ENCODE data around the gene MCF2L.

The MCF2L gene

DNA sequence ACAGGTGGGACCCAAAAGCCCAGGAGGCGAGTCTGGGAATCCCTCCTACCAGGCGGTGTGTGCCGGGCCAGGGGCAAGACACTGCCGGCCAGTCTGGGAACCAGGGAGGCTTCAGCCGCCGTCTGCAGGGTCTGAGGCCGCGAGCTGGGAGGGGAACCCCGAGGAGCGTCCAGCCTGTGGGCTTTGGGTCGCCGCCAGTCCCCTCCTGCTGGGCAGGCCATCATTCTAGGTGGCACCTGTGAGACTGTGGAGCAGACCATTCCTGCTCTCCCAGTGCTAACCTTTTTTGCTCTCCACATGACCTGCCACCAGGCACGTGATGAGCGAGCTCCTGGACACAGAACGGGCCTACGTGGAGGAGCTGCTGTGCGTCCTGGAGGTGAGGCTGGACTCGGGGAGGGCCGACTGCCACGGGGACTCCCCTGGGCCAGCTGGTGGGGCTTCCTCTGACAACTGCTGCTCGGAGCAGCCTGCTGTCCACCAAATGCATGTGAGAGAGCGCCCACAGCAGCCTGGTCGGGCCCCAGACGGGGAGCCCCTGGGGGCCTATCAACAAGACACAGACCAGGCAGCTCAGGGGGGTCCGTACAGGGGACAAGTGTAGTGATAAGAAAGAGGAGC is 112.0 kb downstream of the MCF2L start:
- no peak for DNase-seq (ENCODE audit: low read depth in 4 of 4, low spot score in 1 of 4)

DNA sequence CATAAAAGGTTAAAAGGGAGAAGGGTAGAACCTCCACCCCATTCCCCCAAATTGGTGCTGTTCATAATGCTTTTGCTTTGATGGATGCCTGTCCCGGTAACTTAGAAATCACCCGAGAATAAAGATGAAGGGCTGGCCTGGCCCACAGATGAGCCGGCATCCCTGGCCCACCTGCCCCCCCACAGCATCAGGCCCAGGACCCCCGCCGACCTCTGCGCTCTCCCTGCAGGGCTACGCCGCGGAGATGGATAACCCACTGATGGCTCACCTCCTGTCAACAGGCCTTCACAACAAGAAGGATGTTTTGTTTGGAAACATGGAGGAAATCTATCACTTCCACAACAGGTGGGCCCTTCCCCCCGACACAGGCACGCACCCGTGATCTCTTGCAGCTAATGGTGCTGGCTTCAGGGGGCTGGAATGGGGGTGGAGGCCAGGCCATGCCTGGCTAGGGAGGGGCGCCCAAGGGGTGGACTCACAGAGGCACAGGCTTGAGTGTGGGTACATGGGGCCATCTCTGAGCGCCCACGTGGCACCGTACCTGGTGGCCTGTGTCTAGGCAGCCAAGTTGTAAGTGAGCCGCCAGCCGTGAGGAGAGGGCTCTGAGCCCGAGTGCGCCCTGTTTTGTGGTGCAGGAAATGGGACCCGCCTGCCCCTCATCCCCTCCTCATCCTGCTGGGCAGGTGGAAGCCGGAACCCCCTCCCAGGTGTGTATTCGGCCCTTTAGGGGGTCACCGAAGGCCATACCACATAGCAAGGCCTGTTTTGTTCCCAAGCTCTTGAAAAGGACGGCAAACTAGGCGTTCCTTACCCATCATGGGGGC is 113.4 kb downstream of the MCF2L start:
- no peak for DNase-seq (ENCODE audit: low read depth in 4 of 4, low spot score in 1 of 4)

DNA sequence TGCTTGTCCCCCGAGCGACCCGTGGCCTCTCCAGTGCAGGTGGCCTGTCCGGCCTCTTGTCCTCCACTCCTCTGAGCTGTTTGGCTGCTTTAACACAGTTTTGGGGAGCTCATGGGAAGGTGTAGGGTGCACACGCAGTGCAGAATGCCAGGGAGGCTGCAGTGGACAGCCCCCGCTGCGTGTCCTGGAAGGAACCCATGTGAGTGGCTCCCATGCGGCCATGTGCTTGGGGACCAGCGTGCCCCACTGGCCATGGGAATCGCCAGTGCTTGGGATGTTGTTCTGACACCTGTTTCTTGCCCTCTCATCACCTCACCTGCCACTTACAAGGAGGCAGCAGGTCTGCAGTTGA is 114.0 kb downstream of the MCF2L start:
- DNase-seq (ENCODE audit: low read depth in 4 of 4, low spot score in 1 of 4): no peak

DNA sequence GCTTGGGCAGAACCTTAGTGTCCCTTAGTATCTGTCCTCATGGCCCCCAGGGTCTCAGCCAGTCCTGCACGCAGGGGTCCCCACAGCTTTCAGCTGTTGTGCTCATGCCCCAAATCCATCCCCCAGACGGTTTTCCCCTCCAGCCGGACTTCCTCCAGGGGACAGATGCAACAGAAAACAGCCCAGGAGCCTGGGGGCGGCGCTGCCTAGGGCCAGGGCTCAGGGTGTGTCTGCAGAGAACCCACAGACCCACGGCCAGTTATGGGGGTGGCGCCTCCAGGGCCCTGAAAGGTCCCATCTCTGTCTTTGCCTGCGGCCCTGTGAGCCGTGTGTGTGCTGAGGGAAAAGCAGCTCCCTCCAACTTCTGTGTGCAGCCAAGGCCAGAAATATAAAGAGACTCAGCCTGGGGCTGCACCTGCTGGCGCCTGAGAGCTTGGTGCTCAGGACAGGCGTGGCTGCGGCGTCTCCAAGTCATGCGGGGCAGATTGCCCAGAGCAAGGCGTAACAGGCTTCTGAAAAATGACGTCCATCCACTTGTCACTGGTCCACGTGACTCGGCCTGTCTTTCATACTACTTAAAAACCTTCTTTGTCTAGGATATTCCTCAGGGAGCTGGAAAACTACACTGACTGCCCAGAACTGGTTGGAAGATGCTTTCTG is 114.5 kb downstream of the MCF2L start:
- no peak for DNase-seq (ENCODE audit: low read depth in 4 of 4, low spot score in 1 of 4)

DNA sequence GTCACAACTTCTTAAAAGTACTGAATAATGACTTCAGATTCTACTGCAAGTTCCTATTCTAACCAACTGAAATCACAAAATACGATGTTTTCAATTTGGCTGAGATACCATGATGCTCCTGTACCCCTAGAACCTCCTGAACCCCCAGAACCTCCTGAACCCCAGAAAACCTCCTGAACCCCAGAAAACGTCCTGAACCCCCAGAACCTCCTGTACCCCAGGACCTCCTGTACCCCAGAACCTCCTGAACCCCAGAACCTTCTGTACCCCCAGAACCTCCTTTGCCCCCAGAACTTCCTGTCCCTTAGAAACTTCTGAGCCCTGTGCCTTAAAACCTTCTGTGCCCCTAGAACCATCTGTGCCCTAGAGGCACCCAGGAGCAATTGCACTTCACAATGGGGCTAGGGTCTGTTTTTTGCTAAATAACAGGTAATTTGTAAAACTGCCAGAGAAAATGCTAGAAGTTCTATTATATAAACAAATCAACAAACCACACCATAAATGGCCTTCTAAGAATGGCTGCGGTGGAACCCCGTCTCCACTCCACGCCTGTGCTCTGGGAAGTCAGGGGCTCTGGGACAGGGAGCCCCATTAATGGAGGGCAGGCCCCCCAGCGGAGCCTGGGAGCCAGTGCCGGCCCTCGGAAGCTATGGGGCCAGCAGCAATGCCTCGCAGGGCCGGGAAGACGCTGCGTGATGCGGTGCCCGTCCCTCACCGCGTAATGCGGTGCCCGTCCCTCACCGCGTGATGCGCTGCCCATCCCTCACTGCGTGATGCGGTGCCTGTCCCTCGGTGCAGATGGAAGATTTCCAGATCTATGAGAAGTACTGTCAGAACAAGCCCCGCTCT is 115.3 kb downstream of the MCF2L start:
- no peak for DNase-seq (ENCODE audit: low read depth in 4 of 4, low spot score in 1 of 4)

DNA sequence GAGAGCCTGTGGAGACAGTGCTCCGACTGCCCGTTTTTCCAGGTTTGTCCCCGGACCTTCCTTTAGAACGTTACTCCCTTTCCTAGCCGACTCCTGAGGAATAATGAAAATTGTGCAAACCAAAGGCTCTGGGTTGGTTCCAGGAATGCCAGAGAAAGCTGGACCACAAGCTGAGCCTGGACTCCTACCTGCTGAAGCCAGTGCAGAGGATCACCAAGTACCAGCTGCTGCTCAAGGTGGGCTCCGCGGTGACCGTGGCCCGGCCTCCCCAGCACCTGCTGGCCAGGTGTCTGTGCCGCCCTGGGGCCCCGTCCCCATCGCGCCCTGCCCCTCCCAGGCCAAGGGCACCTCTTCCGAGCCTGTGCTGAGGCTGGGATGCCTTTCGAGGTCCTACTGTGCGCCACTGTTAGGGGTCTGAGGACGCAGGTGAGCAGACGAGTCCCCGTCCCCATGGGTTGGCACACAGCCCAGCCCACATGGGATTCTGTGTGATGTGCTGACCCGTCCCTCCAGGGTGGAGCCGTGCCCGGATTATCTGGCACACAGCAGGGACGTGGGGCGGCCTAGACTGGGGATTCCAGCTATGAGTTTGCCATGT is 116.0 kb downstream of the MCF2L start:
- no peak for DNase-seq (ENCODE audit: low read depth in 4 of 4, low spot score in 1 of 4)

DNA sequence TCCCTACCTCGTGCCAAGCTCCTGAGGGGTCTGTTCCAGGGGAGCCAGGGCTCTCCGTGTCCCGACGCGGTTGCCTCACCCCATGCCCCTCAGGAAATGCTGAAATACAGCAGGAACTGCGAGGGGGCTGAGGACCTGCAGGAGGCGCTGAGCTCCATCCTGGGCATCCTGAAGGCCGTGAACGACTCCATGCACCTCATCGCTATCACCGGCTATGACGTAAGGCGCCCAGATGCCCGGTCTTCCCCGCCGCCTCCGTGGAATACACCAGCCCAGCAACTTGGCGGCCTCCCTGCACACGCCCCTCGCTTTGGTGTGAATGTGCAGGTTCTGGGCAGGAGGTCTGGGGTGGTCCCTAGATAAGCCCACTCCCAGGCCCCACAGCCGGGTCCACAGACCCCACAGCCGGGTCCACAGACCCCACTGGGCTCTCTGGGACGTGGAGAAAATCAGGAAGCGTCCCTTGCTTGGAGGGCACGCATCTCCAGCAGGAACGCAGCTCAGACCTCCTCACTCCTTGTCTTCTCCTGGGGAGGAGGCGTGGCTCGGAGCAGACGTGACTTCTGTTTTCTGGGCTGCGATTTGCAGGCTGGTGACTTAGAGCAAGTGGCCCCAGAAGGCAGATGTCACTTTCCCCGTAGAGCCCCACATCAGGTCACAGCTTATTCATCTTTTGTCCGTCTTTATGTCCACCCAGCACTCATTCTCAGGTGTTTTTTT is 117.2 kb downstream of the MCF2L start:
- DNase-seq (ENCODE audit: low read depth in 4 of 4, low spot score in 1 of 4): no peak

DNA sequence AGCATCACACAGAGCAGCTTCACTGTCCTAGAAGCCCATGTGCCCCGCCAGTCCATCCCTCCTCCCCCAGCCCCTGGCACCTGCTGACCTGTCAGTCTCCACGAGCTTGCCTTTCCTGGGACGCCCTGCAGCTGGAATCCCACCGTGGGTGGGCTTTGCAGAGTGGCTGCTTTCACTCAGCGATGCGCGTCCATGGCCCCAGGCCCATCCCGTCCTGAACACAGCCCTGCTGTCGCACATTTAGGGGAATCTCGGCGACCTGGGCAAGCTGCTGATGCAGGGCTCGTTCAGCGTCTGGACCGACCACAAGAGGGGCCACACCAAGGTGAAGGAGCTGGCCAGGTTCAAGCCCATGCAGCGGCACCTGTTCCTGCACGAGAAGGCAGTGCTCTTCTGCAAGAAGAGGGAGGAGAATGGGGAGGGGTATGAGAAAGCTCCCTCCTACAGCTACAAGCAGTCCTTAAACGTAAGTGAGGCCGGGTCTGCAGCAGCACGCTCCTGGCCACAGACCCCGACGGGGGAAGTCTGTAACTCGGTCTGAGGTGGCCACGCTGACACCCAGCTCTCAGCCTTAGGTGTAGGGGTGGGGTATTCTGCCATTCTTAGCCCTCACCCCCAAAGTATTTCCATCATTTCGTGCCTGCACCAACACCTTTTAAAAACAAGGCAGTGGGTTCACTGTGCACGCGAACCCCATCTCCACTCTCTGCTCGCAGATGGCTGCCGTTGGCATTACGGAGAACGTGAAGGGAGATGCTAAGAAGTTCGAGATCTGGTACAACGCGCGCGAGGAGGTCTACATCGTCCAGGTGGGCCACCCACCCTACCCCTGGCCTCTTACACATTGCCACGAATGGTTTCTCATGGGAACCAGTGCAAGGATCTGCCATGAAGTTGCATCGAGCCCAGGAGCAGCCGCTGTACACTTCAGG is 118.2 kb downstream of the MCF2L start:
- no peak for DNase-seq (ENCODE audit: low read depth in 4 of 4, low spot score in 1 of 4)

DNA sequence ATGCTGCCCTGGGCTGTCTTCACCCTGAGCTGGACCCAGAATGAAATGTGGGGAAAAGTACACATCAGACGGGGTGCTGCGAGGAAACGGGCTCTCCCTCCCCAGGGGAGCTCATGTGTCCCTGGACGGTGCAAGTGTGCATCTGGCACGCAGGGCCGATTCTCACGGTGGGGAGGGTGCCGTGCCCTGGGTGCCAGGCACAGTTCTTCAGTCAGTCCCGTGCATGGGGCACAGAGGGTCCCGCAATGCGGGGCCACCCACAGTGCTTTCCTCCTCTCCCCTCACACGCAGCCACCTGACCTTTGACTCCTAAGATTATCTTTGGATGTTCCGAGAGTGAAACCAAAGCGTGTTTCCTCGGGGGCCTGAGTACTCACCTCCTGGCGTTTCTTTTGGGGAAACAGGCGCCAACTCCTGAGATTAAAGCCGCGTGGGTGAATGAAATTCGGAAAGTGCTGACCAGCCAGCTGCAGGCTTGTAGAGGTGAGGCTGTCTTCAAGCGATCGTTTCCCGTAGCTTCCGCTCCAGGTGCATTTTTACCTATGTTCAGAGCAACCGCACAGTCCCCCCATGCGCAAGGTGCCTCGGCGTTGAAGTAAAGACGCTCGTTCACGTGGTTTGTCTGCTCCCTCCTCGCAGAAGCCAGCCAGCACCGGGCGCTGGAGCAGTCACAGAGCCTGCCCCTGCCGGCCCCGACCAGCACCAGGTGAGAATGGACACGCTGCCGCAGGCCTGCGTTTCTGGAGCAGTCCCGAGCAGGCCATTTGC is 119.1 kb downstream of the MCF2L start:
- DNase-seq (ENCODE audit: low read depth in 4 of 4, low spot score in 1 of 4): no peak

DNA sequence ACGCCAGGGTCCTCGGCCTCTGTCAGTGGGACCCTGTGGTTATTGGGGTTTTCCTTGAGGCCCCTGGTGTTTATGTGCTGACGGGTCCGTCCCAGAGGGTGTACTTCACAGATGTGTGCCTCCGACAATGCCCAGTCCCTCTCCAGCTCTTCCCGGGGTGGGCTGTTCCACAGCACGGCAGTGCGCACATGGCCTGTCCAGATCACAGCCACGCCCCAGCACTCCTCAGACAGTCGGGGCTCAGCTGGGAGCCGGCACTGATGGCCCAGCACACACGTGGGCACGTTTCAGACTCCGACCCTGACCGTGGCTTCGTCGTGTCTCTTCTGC is 119.6 kb downstream of the MCF2L start:
- no peak for DNase-seq (ENCODE audit: low read depth in 4 of 4, low spot score in 1 of 4)

DNA sequence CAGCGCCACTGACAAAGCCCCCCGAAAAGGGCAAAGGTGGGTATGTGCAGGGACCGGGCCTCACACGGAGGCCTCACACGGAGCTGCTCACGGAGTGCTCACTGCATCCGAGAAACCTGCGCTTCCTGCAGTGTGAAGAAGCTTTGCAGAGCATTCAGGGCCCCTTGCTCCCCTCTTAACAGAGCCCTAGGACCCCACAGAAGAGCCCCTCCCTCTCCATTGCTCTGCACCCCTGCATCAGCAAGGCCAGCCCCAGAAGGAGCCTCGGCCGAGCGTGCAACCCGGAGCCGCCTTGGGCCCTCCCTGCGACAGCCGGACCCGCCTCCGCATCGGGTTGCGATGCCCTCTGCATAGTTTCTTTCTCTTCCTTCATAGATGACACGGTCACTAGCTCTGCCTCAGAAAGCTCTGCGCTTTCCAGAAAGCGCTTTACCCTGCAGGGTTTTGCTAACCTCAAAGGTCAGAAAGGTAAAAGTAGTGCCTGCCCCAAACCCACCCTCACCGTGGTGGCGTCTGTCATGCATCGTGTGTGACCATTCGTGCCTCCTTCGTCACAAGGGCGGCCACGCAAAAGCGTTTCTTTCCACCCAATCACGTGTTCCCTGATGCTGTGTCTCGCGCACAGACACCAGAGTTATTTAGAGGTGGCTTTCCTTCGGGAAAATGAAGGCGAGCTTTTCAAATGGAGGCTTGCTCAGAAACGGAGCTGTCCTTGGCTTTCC is 120.8 kb downstream of the MCF2L start:
- no peak for DNase-seq (ENCODE audit: low read depth in 4 of 4, low spot score in 1 of 4)

DNA sequence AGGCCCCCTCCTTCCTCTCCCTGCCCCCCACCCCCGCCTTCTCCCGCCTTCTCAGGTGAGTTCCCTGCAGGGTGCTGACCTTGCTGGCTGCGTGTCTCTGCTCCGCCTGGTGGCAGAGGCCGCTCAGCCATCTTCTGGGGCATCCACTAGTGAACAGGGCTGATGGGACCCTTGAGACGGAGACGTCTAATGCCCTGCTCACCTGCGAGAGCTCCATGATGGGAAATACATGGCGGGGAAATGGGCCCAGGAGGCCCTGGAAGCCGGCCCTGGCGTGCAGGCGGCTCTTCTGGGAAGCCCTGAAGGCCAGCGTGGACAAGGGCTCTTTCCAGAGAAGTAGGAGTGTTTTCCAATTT is 121.4 kb downstream of the MCF2L start:
- no peak for DNase-seq (ENCODE audit: low read depth in 4 of 4, low spot score in 1 of 4)

DNA sequence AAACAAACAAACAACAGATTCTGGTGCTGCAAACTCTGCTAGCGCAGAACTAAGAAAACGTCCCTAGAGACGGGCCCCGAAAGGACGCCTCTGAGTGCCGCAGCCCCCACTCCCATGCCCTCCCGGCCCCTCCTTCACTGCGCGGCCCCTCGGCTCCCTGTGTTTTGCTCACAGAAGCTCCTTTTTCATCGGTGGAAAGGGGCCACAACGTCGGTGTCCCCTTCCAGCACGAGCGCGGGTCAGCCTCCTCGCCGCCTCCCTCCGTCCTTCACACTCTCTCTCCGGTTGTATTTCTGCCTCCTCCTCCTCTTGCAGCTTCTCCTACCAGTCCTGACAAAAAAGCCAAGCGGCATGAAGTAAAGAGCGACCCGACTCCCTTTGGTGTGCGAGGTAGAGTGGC is 121.8 kb downstream of the MCF2L start:
- no peak for DNase-seq (ENCODE audit: low read depth in 4 of 4, low spot score in 1 of 4)

DNA sequence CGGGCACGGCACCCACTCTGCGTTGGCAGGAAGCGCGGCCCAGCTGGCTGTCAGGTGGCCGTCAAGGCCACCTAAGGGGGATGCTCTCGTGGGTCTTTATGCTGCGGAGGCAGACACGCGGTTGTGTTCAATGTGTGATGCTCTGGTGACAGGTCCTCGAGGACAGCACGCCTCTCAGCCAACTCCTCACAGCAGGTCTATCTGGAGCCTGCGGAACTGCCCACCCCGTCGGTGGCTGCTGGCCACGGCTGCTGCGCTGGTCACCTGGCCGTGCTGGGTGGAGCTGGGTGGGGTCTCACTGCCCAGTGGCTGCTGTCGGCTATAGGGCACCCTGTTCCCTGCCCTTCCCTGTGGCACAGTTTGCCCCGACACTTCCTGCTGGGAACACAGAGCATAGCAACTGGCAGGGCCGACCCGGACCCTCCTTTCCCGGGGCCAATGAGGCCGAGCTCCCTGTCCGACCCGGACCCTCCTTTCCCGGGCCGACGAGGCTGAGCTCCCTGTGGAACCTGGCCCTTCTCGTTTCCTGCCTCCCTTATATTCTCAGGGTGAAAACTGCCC is 122.3 kb downstream of the MCF2L start:
- no peak for DNase-seq (ENCODE audit: low read depth in 4 of 4, low spot score in 1 of 4)

DNA sequence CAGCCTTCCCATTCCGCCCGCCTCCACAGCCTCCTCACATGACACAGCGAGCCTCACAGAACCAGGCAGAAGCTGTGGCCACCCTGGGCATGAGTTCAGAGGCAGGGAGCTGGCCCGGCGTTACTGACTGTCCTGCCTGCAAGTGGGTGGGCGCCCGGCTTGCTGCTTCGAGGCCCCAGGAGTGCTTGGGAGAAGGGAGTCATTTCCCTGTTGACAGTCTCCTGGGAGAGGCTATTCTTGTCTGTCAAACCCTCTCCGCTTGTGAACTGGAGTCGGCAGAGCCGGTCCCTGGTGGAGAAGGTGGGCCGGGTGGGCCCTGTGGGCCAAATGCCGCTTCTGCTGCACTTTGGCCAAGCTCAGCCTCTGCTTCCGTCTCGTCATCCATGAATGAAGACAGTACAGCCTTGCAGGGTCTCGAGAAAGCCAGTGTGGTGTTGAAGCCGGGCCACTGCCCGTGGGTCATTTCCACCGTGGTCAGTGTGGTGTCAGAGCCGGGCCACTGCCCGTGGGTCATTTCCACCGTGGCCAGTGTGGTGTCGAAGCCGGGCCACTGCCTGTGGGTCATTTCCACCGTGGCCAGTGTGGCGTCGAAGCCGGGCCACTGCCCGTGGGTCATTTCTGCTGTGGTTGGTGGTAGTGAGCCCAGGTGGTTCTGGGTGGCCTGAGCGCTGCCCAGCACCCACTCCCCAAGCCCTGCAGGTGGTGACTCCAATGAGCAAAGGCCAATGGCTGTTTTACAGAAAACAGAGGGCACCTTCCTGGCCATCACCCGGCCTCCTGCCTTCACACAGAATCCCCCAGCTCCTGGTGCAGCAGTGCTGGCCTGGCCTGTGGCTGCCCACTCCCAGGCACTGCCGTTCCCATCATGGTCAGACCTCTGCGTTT is 123.1 kb downstream of the MCF2L start:
- DNase-seq (ENCODE audit: low read depth in 4 of 4, low spot score in 1 of 4): no peak

DNA sequence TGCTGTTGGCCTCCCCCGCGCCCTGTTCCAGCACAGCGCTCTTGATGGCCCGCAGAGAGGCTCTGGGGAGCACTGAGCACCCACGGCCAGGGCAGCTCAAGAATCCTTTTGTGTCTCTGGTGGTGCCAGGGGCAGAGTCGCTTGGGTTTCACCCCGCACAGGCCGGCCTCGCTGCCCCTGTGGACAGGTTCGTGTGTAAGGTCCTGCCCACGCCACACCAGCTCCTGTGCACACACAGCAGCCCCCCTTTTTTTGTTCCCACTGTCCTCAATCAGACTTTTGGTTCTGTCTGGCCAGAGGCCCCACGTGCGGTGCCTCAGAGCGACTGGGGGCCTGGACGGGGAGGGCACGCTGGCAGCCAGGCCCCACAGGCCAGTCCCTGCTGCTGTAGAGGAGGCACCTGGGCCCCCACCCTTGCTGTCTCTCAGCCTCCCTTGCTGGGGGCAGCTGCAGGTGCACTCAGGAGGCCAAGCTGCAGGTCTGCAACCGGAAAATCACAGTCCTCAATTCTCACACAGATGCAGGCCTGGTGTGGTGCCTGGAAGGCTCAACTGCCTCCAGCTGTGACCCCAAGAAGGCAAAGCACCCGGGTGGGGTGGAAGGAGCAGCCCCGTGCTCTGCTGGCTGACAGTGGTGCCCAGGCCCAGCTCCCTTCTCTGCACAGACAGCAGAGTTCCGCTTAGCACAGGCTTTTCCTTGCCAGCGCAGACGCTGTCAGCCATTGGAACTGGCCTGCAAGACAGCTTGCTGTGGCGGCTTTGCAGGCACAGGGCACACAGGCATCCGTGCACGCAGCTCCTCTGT is 124.0 kb downstream of the MCF2L start:
- DNase-seq (ENCODE audit: low read depth in 4 of 4, low spot score in 1 of 4): no peak
